K562 (cell line): ENCODE data around the gene RNF11. TPM values are rescaled to one million over a fixed set of nuclear protein-coding genes. Genes with fewer than 3 reads are reported as not detected.

Source experiments
- ATAC-seq: fragments of 200-7000 bp; cut with Tn5 transposase; 3 replicates; pipeline ENCODE4 v1.9.1; 2020; ENCODE audit warnings: moderate library complexity
- BruUV-seq: library from RNA; stranded (reverse); fragments of 400-500 nt; replicated peaks from 2 replicates; lab custom pipeline; 2021; lab: Mats Ljungman, UMichigan
- CTCF ChIA-PET: fragments of 300-600 bp; formaldehyde crosslinking; extraction: SDS; loops from one replicate; lab custom pipeline; 2021; ENCODE audit warnings: low intra/inter-chr PET ratio; lab: Yijun Ruan, JAX
- POLR2A ChIA-PET: fragments of 300-600, 350-650 bp; sonication (Branson Sonifier 250); formaldehyde crosslinking; extraction: SDS; loops from one replicate; lab custom pipeline; 2021; ENCODE audit warnings: antibody characterized with exemption, inconsistent platforms; lab: Yijun Ruan, JAX
- DNase-seq, 4 experiments: peaks; one replicate each; pipeline versions ENCODE4 v3.0.0 to v3.0.0-alpha.2; 2011 to 2018; ENCODE audit warnings: low spot score in 3 of 4, mixed read lengths in 3 of 4; ENCODE audit errors: extremely low read depth in 1 of 4
- FAIRE-seq: peaks from 2 replicates; lab custom pipeline; 2011; peaks lifted over from hg19 to GRCh38; lab: Jason Lieb, UNC
- H2AFZ ChIP-seq: 2 replicates; pipeline ENCODE4 v1.6.0; 2011; ENCODE audit warnings: low read depth, low read length, control low read depth, inconsistent platforms
- H3K27ac ChIP-seq: fragments of 200-600 bp; 3 replicates; pipeline ENCODE4 v1.8.0; 2011; ENCODE audit warnings: low read depth, mild to moderate bottlenecking, control low read depth, inconsistent platforms, low read length, moderate library complexity, mixed read lengths; ENCODE audit errors: extremely low read depth
- H3K27me3 ChIP-seq, 2 experiments: fragments of 300-600 bp in 1 of 2; 2 replicates in 1 of 2; 3 replicates in 1 of 2; pipeline versions ENCODE4 v1.6.0 to v1.8.0; 2011; ENCODE audit warnings: inconsistent platforms in 2 of 2, low read length in 2 of 2, mild to moderate bottlenecking in 1 of 2, mixed read lengths in 1 of 2, moderate library complexity in 1 of 2; ENCODE audit not compliant: control insufficient read depth in 2 of 2, insufficient read depth in 2 of 2
- H3K36me3 ChIP-seq: fragments of 300-600 bp; 3 replicates; pipeline ENCODE4 v1.8.0; 2011; ENCODE audit warnings: mild to moderate bottlenecking, low read length, inconsistent platforms; ENCODE audit not compliant: control insufficient read depth, insufficient read depth
- H3K4me1 ChIP-seq, 2 experiments: fragments of 200-600 bp in 1 of 2; replicated peaks in 1 of 2; 2 replicates in 1 of 2; 3 replicates in 1 of 2; pipeline versions ENCODE4 v1.5.1 to v1.8.0; 2011; ENCODE audit warnings: inconsistent platforms in 2 of 2, low read length in 2 of 2, mild to moderate bottlenecking in 1 of 2, mixed read lengths in 1 of 2, moderate library complexity in 1 of 2; ENCODE audit not compliant: control insufficient read depth in 2 of 2, insufficient read depth in 2 of 2
- H3K4me2 ChIP-seq: 2 replicates; pipeline ENCODE4 v1.6.1; 2011; ENCODE audit warnings: low read length, control low read depth, inconsistent platforms, mixed read lengths; ENCODE audit not compliant: insufficient read depth
- H3K4me3 ChIP-seq: fragments of 200-600 bp; sonication (generic), shearing (Covaris generic); 2 replicates; pipeline ENCODE4 v1.5.1; 2016; ENCODE audit warnings: control low read depth, inconsistent platforms
- H3K79me2 ChIP-seq: fragments of 200-600 bp; 3 replicates; pipeline ENCODE4 v1.8.0; 2011; ENCODE audit warnings: low read length, inconsistent platforms; ENCODE audit not compliant: control insufficient read depth, insufficient read depth
- H3K9ac ChIP-seq, 2 experiments: 2 replicates each; pipeline versions ENCODE4 v1.6.0 to v1.6.1; 2011; ENCODE audit warnings: low read depth in 2 of 2, low read length in 2 of 2, control low read depth in 1 of 2, inconsistent platforms in 1 of 2, mild to moderate bottlenecking in 1 of 2, mixed read lengths in 1 of 2; ENCODE audit not compliant: insufficient read depth in 1 of 2
- H3K9me1 ChIP-seq: one replicate; pipeline ENCODE4 v1.6.0; 2011; ENCODE audit warnings: inconsistent platforms, mild to moderate bottlenecking, low read length, moderate library complexity; ENCODE audit not compliant: control insufficient read depth, insufficient read depth
- H3K9me3 ChIP-seq: replicated peaks from 2 replicates; pipeline ENCODE4 v1.5.1; 2011; ENCODE audit warnings: low read depth, low read length, inconsistent platforms; ENCODE audit not compliant: control insufficient read depth, insufficient read depth
- H4K20me1 ChIP-seq: replicated peaks from 2 replicates; pipeline ENCODE4 v1.6.1; 2011; ENCODE audit warnings: low read length, inconsistent platforms, mixed read lengths; ENCODE audit not compliant: control insufficient read depth, insufficient read depth
- E2F3 ChIP-seq: fragments of 250-450 bp; sonication (Bioruptor Pico); IDR thresholded peaks from 2 replicates; pipeline ENCODE4 v1.4.0; 2020; ENCODE audit warnings: mild to moderate bottlenecking
- GTF2F1 ChIP-seq: IDR thresholded peaks from 2 replicates; pipeline ENCODE4 v1.6.1; 2011; ENCODE audit warnings: low read depth, low read length, improper control_type of control experiment
- PHF20 ChIP-seq: fragments of 450-650 bp; IDR thresholded peaks from 2 replicates; pipeline ENCODE4 v1.6.1; 2018; ENCODE audit not compliant: partially characterized antibody
- PPARD ChIP-seq: fragments of 250-450 bp; sonication (Bioruptor Pico); IDR thresholded peaks from 2 replicates; pipeline ENCODE4 v1.8.0; 2022; ENCODE audit warnings: inconsistent platforms, mild to moderate bottlenecking, moderate library complexity
- RB1 ChIP-seq: fragments of 450-650 bp; IDR thresholded peaks from 2 replicates; pipeline ENCODE4 v1.6.1; 2017; ENCODE audit warnings: low read depth, mild to moderate bottlenecking
- SMAD2 ChIP-seq: fragments of 150-350 bp; IDR thresholded peaks from 2 replicates; pipeline ENCODE4 v1.6.1; 2014; ENCODE audit warnings: low read depth, mild to moderate bottlenecking, low read length
- SP1 ChIP-seq: sonication (generic); formaldehyde crosslinking; IDR thresholded peaks from 2 replicates; pipeline ENCODE4 v1.8.1; 2022; ENCODE audit warnings: mild to moderate bottlenecking, missing genetic modification reagents
- ZNF408 ChIP-seq: fragments of 250-450 bp; sonication (Bioruptor Pico); IDR thresholded peaks from 2 replicates; pipeline ENCODE4 v1.4.0; 2020; ENCODE audit warnings: low read depth, mild to moderate bottlenecking, moderate library complexity
- WGBS: fragments of 100-300 bp; shearing (Covaris generic); methylation state at CpG from one replicate; pipeline ENCODE4 v1.1.6; 2016; ENCODE audit warnings: low coverage, mixed read lengths; ENCODE audit not compliant: insufficient coverage; ENCODE audit errors: missing lambda C conversion rate; 5-methylcytosine and 5-hydroxymethylcytosine counted together
- in situ Hi-C: fragments of 300-500 bp; cut with MboI; formaldehyde crosslinking; loops from 4 replicates; pipeline ENCODE4 v1.15.0; 2018; ENCODE audit warnings: inconsistent platforms, mixed read lengths
- intact Hi-C: fragments of 100-400 bp; cut with micrococcal nuclease; formaldehyde crosslinking; loops from 2 replicates; pipeline ENCODE4 v1.14.2; 2022
- polyA plus RNA-seq, 8 experiments: library from polyadenylated mRNA; depleted of rRNA in 4 of 8; stranded (reverse) in 5 of 8; unstranded in 3 of 8; fragments of >200 nt; fragmentation: Nextera tagmentation in 2 of 8; fragmentation: Illumina TruSeq in 1 of 8; extraction: Ambion mirVana in 2 of 8; extraction: Trizol in 1 of 8; gene quantifications; 2 replicates each; pipeline versions ENCODE4 v1.2.1 to v1.2.3, GENCODE V29; 2011 to 2014; ENCODE audit warnings: inconsistent platforms in 1 of 8, missing spikeins in 1 of 8
- total RNA-seq, 7 experiments: library from RNA; depleted of rRNA in 6 of 7; stranded (reverse); fragments of >200 nt in 6 of 7; fragmentation: Illumina TruSeq in 2 of 7; extraction: Trizol in 2 of 7; gene quantifications; 2 replicates each; pipeline versions ENCODE4 v1.2.1 to v1.2.3, GENCODE V29; 2011 to 2021; ENCODE audit warnings: low replicate concordance in 1 of 7
- TF ChIP-seq, protein P1 (sequence below): sonication (generic); formaldehyde crosslinking; IDR thresholded peaks from 2 replicates; pipeline ENCODE4 v1.8.0; 2023; ENCODE audit warnings: missing genetic modification reagents, mild to moderate bottlenecking, borderline replicate concordance
- TF ChIP-seq, protein P2 (sequence below): fragments of 250-450 bp; sonication (Bioruptor Pico); IDR thresholded peaks from 2 replicates; pipeline ENCODE4 v1.5.0; 2020; ENCODE audit warnings: mild to moderate bottlenecking

Gene RNF11
- total and polyA plus RNA-seq, 9 of the 15 experiments (the other 6 are each of a cell fraction or from before 2014, with no cell fraction given) = 5.7 to 34.3 (median 23.1) TPM

DNA sequence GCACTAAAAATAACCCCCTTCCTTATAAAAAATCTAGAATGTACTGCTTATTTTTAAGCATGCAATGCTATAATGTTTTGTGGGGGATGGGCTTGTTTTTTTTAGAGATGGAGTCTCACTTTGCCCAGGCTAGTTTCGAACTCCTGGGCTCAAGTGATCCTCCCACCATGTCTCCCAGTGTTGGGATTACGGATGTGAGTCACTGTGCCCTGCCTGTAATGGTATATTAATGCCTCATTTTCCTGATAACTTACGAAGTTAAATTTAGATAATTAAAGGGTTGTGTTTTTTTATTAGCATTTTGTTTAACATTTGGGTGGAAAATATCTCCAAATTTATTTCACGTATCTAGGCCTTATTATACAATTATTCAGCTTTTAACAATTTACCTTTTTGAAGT, 6.5 kb downstream of the RNF11 start (continued):
- TF ChIP-seq, protein P1, sequence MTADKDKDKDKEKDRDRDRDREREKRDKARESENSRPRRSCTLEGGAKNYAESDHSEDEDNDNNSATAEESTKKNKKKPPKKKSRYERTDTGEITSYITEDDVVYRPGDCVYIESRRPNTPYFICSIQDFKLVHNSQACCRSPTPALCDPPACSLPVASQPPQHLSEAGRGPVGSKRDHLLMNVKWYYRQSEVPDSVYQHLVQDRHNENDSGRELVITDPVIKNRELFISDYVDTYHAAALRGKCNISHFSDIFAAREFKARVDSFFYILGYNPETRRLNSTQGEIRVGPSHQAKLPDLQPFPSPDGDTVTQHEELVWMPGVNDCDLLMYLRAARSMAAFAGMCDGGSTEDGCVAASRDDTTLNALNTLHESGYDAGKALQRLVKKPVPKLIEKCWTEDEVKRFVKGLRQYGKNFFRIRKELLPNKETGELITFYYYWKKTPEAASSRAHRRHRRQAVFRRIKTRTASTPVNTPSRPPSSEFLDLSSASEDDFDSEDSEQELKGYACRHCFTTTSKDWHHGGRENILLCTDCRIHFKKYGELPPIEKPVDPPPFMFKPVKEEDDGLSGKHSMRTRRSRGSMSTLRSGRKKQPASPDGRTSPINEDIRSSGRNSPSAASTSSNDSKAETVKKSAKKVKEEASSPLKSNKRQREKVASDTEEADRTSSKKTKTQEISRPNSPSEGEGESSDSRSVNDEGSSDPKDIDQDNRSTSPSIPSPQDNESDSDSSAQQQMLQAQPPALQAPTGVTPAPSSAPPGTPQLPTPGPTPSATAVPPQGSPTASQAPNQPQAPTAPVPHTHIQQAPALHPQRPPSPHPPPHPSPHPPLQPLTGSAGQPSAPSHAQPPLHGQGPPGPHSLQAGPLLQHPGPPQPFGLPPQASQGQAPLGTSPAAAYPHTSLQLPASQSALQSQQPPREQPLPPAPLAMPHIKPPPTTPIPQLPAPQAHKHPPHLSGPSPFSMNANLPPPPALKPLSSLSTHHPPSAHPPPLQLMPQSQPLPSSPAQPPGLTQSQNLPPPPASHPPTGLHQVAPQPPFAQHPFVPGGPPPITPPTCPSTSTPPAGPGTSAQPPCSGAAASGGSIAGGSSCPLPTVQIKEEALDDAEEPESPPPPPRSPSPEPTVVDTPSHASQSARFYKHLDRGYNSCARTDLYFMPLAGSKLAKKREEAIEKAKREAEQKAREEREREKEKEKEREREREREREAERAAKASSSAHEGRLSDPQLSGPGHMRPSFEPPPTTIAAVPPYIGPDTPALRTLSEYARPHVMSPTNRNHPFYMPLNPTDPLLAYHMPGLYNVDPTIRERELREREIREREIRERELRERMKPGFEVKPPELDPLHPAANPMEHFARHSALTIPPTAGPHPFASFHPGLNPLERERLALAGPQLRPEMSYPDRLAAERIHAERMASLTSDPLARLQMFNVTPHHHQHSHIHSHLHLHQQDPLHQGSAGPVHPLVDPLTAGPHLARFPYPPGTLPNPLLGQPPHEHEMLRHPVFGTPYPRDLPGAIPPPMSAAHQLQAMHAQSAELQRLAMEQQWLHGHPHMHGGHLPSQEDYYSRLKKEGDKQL (CRISPR knock-in tag) = no peak
- TF ChIP-seq, all 486 proteins: peak for 0

DNA sequence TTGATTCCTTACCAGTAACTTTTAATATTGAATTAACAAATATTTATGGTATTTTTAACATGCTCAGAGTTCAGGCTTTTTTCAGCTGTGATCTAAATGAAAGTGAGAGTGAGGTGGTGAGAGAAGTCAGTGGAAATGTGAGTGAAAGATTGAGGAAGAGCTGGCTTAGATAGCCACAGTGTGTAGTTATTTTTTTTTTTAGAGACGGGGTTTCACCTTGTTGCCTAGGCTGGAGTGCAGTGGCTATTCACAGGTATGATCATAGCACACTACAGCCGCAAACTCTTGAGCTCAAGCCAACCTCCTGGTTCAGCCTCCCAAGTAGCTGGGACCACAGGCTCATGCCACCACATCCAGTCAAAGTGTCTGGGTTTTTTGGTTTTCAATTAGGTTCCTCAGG, 10.9 kb downstream of the RNF11 start:
- H3K4me2 ChIP-seq = no peak overlapping the region
- H3K36me3 ChIP-seq = peaks cover 7% of the 10 kb centered on the region; the same call in 2 of the 3 replicates
- H2AFZ ChIP-seq = no peak overlapping the region
- peaks cover 17% of the 10 kb centered on the region for H4K20me1 ChIP-seq
- H3K9me1 ChIP-seq = peaks cover 4% of the 10 kb centered on the region
- DNase-seq (no peak), ATAC-seq (peak; percentile 53), FAIRE-seq (no peak)
- CTCF ChIA-PET = no interaction called here
- POLR2A ChIA-PET = interaction anchor here (0.6 to 3.4 kb wide), 7 partner anchors 9 to 197 kb away, joined by 3 to 16 read pairs (median 4); partner anchors contain the start of gene RNF11
- intact Hi-C loops (no loop called here), in situ Hi-C loops (no loop called here)
- no peaks in the 10 kb centered on the region for H3K27me3 ChIP-seq
- H3K27ac ChIP-seq = no peak overlapping the region
- no peaks in the 10 kb centered on the region for H3K9me3 ChIP-seq
- WGBS = 75% methylated on average over 2 of the region's 2 CpGs
- H3K4me1 ChIP-seq = peaks cover 8 to 12% of the 10 kb centered on the region in 2 experiments; a peak in 4 of 5 replicates
- H3K9ac ChIP-seq = no peak overlapping the region
- TF ChIP-seq, protein P2, sequence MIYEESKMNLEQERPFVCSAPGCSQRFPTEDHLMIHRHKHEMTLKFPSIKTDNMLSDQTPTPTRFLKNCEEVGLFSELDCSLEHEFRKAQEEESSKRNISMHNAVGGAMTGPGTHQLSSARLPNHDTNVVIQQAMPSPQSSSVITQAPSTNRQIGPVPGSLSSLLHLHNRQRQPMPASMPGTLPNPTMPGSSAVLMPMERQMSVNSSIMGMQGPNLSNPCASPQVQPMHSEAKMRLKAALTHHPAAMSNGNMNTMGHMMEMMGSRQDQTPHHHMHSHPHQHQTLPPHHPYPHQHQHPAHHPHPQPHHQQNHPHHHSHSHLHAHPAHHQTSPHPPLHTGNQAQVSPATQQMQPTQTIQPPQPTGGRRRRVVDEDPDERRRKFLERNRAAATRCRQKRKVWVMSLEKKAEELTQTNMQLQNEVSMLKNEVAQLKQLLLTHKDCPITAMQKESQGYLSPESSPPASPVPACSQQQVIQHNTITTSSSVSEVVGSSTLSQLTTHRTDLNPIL = no peak
- TF ChIP-seq PPARD (no peak), E2F3 (no peak), ZNF408 (CRISPR knock-in tag) (no peak), SMAD2 (no peak), GTF2F1 (no peak), RB1 (no peak), SP1 (CRISPR knock-in tag) (no peak), PHF20 (no peak)
- H3K79me2 ChIP-seq = peaks cover 77% of the 10 kb centered on the region
- H3K4me3 ChIP-seq = no peak overlapping the region
- no TSS peak for BruUV-seq
